ENCODE data around the gene CNST.
A peak's percentile ranks its signal among the peaks of the same experiment; 100 is the strongest.

CNST gene

DNA sequence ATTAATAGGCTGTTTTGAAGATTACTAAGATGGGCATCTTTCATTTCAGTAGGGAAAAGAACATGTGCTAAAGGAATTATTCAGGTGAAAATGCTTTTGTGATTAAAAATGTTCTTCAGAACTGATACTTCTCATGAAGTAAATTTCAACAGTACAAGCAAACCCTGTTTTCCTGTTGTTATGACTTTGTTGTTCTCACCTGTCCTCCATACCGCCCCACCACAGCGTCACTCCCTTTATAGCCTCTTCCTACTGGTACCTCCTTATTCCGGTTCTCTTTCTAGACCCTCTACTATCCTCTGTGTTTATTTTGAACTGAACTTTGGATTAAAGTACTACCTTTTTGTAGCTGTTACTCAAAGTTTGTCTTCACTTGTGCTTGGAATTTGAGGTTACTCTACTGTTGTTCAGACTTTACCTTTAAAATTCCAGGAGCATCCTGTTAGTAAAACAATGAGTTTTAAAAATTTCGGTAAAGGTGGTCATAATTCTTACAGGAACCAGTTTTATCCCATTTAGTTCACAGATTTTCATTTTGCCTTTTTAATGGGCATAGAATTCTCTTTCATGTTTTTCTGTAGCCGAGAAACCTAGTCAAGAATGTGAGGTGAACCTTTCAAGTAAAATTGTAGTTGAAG is 10.9 kb downstream of the CNST start:
- TF ChIP-seq, protein P1, sequence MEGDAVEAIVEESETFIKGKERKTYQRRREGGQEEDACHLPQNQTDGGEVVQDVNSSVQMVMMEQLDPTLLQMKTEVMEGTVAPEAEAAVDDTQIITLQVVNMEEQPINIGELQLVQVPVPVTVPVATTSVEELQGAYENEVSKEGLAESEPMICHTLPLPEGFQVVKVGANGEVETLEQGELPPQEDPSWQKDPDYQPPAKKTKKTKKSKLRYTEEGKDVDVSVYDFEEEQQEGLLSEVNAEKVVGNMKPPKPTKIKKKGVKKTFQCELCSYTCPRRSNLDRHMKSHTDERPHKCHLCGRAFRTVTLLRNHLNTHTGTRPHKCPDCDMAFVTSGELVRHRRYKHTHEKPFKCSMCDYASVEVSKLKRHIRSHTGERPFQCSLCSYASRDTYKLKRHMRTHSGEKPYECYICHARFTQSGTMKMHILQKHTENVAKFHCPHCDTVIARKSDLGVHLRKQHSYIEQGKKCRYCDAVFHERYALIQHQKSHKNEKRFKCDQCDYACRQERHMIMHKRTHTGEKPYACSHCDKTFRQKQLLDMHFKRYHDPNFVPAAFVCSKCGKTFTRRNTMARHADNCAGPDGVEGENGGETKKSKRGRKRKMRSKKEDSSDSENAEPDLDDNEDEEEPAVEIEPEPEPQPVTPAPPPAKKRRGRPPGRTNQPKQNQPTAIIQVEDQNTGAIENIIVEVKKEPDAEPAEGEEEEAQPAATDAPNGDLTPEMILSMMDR (IDR thresholded peaks at IDR 0.05; ENCODE audit: insufficient read depth, low read depth, low read length, missing control alignments) = no peak
- DNase-seq (ENCODE audit: low read depth) = no peak

DNA sequence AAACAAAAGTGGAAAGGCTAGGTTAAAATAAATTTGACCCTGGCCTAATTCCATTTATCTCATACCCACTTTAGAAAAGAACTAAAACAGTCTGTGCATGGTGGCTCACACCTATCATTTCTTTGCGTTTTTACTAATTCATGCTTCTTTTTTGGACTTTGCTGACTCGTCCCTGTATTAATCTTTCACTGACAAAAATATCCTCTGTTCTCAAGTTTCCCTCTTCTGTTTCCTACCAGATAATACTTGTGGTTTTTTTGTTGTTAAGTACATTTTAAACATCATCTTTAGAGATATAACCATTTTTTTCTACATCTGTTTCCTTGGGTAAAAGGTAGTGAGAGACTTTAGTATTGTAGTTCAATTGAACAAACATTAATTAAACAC is 11.5 kb downstream of the CNST start:
- no peak for DNase-seq (ENCODE audit: low read depth)
- H3K4me3 ChIP-seq (ENCODE audit: low read depth, low read length) = no peak overlapping the region
- TF ChIP-seq, protein P1 (IDR thresholded peaks at IDR 0.05; ENCODE audit: insufficient read depth, low read depth, low read length, missing control alignments) = no peak

More for the DNA sequence above, 10.9 kb downstream of the CNST start:
- no peak overlapping the region for H3K4me3 ChIP-seq (ENCODE audit: low read depth, low read length)

DNA sequence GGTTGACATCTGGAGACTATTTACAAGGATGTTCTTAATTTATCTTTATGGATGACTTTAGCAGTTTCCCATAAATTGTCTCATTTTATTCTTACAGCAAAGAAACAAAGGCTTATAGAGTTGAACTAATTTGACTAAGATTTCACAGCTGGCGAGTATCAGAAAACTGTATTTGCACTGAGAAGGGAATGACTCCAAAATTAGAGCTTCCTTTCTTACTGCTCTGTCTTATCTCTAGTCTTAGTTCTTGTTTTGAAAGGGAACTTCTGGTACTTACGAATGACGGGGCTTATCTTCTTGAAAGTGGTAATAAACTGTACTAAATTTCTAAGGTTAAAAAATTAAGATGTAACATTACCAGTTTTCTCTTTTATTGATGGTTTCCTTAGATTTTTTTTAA is 13.6 kb downstream of the CNST start:
- TF ChIP-seq, protein P1 (IDR thresholded peaks at IDR 0.05; ENCODE audit: insufficient read depth, low read depth, low read length, missing control alignments) = no peak
- peak; percentile 51 for DNase-seq (ENCODE audit: low read depth)
- no peak overlapping the region for H3K4me3 ChIP-seq (ENCODE audit: low read depth, low read length)

DNA sequence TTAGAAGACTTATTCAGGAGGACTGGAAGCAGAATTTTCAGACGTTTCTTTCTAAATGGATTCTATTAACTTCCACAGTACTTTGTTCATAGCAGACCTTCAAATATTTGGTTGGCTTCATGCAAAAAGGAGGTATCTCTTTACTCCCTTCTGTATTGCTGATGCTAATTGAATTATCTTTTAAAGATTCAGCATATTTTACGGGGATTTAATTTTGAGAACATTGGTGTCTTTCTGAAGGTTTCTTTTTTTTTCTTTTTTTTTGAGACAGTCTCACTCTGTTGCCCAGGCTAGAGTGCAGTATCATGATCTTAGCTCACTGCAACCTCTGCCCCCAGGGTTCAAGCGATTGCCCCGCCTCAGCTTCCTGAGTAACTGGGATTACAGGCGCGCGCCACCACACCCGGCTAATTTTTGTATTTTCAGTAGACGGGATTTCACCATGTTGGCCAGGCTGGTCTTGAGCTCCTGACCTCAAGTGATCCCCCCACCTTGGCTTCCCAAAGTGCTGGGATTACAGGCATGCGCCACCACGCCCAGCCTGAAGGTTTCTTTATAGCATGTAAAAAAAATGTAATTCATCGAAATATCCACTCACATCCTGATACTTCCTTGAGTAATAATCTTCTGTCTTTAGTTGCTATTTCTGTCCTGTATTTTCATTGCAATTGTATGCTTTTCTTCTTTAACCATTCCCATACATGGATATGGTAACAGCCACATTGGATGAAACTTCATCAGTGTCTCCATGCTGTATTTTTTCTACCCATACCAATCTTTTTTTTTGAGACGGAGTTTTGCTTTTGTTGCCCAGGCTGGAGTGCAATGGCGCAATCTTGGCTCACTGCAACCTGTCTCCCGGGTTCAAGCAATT is 14.5 kb downstream of the CNST start:
- no peak overlapping the region for H3K4me3 ChIP-seq (ENCODE audit: low read depth, low read length)
- no peak for DNase-seq (ENCODE audit: low read depth)
- TF ChIP-seq, protein P1 (IDR thresholded peaks at IDR 0.05; ENCODE audit: insufficient read depth, low read depth, low read length, missing control alignments) = no peak

DNA sequence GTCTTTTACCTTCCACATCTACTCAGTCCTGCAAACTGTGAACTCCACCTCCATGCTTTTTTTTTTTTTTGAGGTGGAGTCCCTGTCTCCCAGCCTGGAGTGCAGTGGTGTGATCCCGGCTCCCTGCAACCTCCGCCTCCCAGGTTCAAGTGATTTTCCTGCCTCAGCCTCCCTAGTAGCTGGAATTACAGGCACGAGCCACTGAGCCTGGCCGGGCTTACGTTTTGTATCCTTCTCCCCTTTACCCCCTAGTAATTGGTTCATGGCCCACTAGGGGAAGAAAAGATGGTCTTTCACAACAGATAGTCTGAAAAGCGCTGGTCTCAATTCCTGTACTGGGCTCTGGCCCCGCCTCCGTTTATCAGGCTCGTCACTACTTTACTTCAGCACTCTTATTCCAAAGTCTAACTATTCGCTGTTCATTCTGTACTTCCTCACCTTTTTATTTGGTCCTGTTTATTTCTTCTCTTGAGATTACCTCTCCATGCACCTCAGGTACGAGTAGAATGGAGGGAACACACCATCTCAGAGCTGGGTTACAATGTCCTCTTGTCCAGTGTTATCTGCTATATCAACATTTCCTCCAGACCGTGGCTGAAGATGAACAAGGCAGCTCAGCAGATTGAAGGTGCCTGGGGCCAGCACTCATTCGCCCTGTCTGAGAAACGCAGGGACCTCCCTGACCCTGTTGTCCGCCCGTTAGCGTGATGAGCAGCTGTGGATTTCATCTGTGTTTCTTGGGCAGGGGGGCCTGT is 16.2 kb downstream of the CNST start:
- no peak overlapping the region for H3K4me3 ChIP-seq (ENCODE audit: low read depth, low read length)

DNA sequence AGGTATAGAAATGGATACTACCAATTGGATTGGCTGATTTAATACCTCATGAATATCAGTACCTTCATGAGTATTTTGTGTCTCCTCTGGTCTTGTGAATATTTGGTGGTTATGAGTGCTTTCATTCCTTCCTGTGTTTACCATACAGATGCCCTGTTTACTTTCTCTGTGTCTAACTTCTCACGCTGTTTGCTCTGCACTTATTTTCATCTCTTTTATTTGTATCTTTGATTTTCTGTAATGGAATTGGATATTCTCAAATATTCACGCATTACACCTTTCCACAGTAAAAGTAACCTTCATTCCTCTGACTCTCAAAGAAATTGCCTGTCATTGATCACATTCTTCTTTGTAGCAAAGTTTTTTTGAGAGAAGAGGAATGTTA is 16.8 kb downstream of the CNST start:
- H3K4me3 ChIP-seq (ENCODE audit: low read depth, low read length) = no peak overlapping the region
- TF ChIP-seq, protein P1 (IDR thresholded peaks at IDR 0.05; ENCODE audit: insufficient read depth, low read depth, low read length, missing control alignments) = no peak
- no peak for DNase-seq (ENCODE audit: low read depth)

More for the DNA sequence above, 16.2 kb downstream of the CNST start:
- TF ChIP-seq, protein P1 (IDR thresholded peaks at IDR 0.05; ENCODE audit: insufficient read depth, low read depth, low read length, missing control alignments) = no peak
- no peak for DNase-seq (ENCODE audit: low read depth)
